Umbilical cord (tissue), 1 donor: ENCODE data around the gene CREM. TPM values are rescaled to one million over a fixed set of nuclear protein-coding genes. Genes with fewer than 3 reads are reported as not detected.

Experiments used
- total RNA-seq: library from RNA; depleted of rRNA; stranded (reverse); fragments of >200 nt; gene quantifications from one replicate; pipeline ENCODE4 v1.2.3, GENCODE V29; 2014; ENCODE audit warnings: low replicate concordance; ENCODE audit not compliant: insufficient read depth

Gene CREM
- total RNA-seq, 1 donor from 2014 or later: 47.9 TPM

Other genes with a start within 250 kb of the CREM start
- gene CUL2, start 36.5 kb upstream of the CREM start, total RNA-seq: 20.9 TPM
- gene CCNY, start 209.7 kb downstream of the CREM start, total RNA-seq: 44.3 TPM